PC-3 (cell line): ENCODE measurements around the gene MGA.

ENCODE experiments used
- CTCF ChIP-seq: fragments of 300-600 bp; sonication (generic); conservative IDR thresholded peaks from 2 replicates; pipeline ENCODE4 v1.5.1; 2017; ENCODE audit warnings: antibody characterized with exemption, low read depth, mild to moderate bottlenecking, low read length
- EZH2 ChIP-seq: fragments of 300-600 bp; sonication (generic); IDR thresholded peaks from one replicate; pipeline ENCODE4 v1.6.1; 2017; ENCODE audit warnings: antibody characterized with exemption, mild to moderate bottlenecking, low read length; ENCODE audit not compliant: unreplicated experiment

GRCh38 chr15:41810651-41811431 is 150.6 kb downstream of the MGA start:
- TF ChIP-seq EZH2 = no peak
- TF ChIP-seq CTCF = no peak
